ENCODE measurements around the gene KCNJ12.

DNA sequence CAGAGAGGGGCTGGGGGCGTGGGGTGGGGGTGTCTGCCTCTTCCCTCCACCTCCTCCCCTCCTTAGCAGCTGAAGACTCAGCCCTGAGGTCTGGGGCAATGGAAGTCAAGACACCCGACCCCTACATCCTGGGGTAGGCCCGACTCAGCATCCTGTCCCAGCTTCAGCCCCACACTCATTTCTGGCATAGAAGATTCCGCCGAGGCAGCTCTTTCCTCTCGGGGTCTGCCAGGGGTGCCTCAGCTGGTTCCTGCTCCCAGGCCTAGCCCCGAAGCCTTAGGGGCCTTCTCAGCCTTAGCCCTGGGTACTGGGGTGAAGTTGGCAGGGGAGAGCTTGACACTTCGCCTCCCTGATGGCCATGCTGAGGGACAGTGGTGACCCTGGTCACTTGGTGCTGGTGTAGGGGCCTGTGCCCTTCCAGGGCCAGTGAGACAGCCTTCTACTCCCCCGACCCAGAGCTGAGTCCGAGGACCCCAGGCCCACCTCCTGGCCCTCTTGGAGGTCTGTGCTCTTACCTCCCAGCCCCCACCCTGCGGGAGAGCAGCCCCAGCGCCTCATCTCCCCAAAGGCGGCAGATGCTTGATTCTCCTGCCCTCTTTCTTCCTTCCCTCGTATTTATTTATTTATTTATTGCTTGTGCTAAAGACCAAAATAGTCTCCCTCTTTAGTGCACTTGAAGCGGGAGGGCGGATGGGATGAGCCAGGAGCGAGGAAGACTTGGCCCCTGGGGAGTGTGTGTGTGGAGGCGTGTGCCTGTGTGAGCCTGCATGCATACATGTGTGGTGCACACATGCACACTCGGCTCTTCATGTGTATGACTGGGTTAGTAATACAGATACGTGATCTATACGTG is 42.5 kb downstream of the KCNJ12 start:
- TF ChIP-seq, protein P1, sequence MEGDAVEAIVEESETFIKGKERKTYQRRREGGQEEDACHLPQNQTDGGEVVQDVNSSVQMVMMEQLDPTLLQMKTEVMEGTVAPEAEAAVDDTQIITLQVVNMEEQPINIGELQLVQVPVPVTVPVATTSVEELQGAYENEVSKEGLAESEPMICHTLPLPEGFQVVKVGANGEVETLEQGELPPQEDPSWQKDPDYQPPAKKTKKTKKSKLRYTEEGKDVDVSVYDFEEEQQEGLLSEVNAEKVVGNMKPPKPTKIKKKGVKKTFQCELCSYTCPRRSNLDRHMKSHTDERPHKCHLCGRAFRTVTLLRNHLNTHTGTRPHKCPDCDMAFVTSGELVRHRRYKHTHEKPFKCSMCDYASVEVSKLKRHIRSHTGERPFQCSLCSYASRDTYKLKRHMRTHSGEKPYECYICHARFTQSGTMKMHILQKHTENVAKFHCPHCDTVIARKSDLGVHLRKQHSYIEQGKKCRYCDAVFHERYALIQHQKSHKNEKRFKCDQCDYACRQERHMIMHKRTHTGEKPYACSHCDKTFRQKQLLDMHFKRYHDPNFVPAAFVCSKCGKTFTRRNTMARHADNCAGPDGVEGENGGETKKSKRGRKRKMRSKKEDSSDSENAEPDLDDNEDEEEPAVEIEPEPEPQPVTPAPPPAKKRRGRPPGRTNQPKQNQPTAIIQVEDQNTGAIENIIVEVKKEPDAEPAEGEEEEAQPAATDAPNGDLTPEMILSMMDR (conservative IDR thresholded peaks at IDR 0.05 in 1 of 2, IDR thresholded peaks at IDR 0.05 in 1 of 2; ENCODE audit: extremely low read depth in 1 of 2, insufficient read depth in 1 of 2, low read depth in 1 of 2, low read length in 2 of 2): no peak
- no peak for TF ChIP-seq EZH2 (IDR thresholded peaks at IDR 0.05; ENCODE audit: borderline replicate concordance, low read length)
